Hematopoietic multipotent progenitor cell treated with erythropoietin and hydrocortisone succinate and interleukin-3 and kit ligand, for 15 days (in vitro differentiated cells): ENCODE results near the gene APCDD1.
"Not testable (repeated sequence)": the region's sequence is repeated elsewhere in the genome, so short reads cannot be mapped to it uniquely, and the experiment has no call there.

Source experiments
- DNase-seq: peaks from one replicate; pipeline ENCODE4 v3.0.0-alpha.2; 2015; ENCODE audit warnings: low spot score

APCDD1 gene

GRCh38 chr18:10463096-10463495 is 8.7 kb downstream of the APCDD1 start:
- no peak for DNase-seq

- no peak for DNase-seq
These were observed 9.3 kb downstream of the APCDD1 start for GRCh38 chr18:10463741-10464140.

GRCh38 chr18:10464161-10464648 is 9.8 kb downstream of the APCDD1 start:
- not testable (repeated sequence) for DNase-seq

GRCh38 chr18:10465174-10465939 is 10.9 kb downstream of the APCDD1 start:
- DNase-seq = no peak

GRCh38 chr18:10470429-10470828 is 16.0 kb downstream of the APCDD1 start:
- no peak for DNase-seq

GRCh38 chr18:10471574-10471973 is 17.1 kb downstream of the APCDD1 start:
- no peak for DNase-seq

- DNase-seq = no peak
These were observed 18.7 kb downstream of the APCDD1 start for GRCh38 chr18:10473132-10473531.

GRCh38 chr18:10474309-10474708 is 19.9 kb downstream of the APCDD1 start:
- DNase-seq = no peak

- DNase-seq = no peak
These were observed 20.8 kb downstream of the APCDD1 start for GRCh38 chr18:10475276-10475653.

GRCh38 chr18:10475654-10476291 is 21.3 kb downstream of the APCDD1 start:
- DNase-seq = no peak

GRCh38 chr18:10476338-10476791 is 21.9 kb downstream of the APCDD1 start:
- DNase-seq = no peak

GRCh38 chr18:10477121-10477862 is 22.9 kb downstream of the APCDD1 start:
- DNase-seq = no peak

GRCh38 chr18:10477863-10478260 is 23.4 kb downstream of the APCDD1 start:
- DNase-seq = no peak

- no peak for DNase-seq
These were observed 27.4 kb downstream of the APCDD1 start for GRCh38 chr18:10481831-10482230.

GRCh38 chr18:10482363-10482984 is 28.0 kb downstream of the APCDD1 start:
- no peak for DNase-seq

GRCh38 chr18:10482985-10483949 is 28.8 kb downstream of the APCDD1 start:
- DNase-seq = no peak

GRCh38 chr18:10485475-10485874 is 31.0 kb downstream of the APCDD1 start:
- DNase-seq = no peak

GRCh38 chr18:10486362-10486761 is 31.9 kb downstream of the APCDD1 start:
- no peak for DNase-seq

GRCh38 chr18:10487154-10487553 is 32.7 kb downstream of the APCDD1 start:
- DNase-seq = no peak

- DNase-seq = no peak
These were observed 33.6 kb downstream of the APCDD1 start for GRCh38 chr18:10488017-10488416.
